Measurements from ENCODE around the gene OGDH. TPM values are rescaled to one million over a fixed set of nuclear protein-coding genes. Genes with fewer than 3 reads are reported as not detected.
"Not testable (repeated sequence)": the region's sequence is repeated elsewhere in the genome, so short reads cannot be mapped to it uniquely, and the experiment has no call there.

The OGDH gene
- total RNA-seq, 4 donors from 2014 or later = 88.3 to 246 (median 217) TPM

GRCh38 chr7:44698046-44698580 is 91.7 kb downstream of the OGDH start:
- Histone ChIP-seq H3K4me1 (no peaks in the 10 kb centered on the region), H3K27me3 (no peaks in the 10 kb centered on the region), H3K9me3 (no peaks in the 10 kb centered on the region), H3K27ac (no peak overlapping the region), H3K4me3 (no peak overlapping the region), H3K36me3 (peaks cover 0 to 97% (median 0%) of the 10 kb centered on the region in 3 donors)
- TF ChIP-seq POLR2A (IDR thresholded peaks at IDR 0.05) = no peak
- TF ChIP-seq, protein P1, sequence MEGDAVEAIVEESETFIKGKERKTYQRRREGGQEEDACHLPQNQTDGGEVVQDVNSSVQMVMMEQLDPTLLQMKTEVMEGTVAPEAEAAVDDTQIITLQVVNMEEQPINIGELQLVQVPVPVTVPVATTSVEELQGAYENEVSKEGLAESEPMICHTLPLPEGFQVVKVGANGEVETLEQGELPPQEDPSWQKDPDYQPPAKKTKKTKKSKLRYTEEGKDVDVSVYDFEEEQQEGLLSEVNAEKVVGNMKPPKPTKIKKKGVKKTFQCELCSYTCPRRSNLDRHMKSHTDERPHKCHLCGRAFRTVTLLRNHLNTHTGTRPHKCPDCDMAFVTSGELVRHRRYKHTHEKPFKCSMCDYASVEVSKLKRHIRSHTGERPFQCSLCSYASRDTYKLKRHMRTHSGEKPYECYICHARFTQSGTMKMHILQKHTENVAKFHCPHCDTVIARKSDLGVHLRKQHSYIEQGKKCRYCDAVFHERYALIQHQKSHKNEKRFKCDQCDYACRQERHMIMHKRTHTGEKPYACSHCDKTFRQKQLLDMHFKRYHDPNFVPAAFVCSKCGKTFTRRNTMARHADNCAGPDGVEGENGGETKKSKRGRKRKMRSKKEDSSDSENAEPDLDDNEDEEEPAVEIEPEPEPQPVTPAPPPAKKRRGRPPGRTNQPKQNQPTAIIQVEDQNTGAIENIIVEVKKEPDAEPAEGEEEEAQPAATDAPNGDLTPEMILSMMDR (IDR thresholded peaks at IDR 0.05) = no peak
- no peak for DNase-seq

- not testable (repeated sequence) for H3K4me1 ChIP-seq, H3K9me3 ChIP-seq, H3K27me3 ChIP-seq, H3K27ac ChIP-seq, DNase-seq, H3K4me3 ChIP-seq
- peaks cover 0 to 85% (median 0%) of the 10 kb centered on the region in 3 donors for H3K36me3 ChIP-seq
Measured at GRCh38 chr7:44699598-44699997, 93.2 kb downstream of the OGDH start.

- Histone ChIP-seq H3K36me3 (peaks cover 0 to 77% (median 0%) of the 10 kb centered on the region in 3 donors), H3K9me3 (no peaks in the 10 kb centered on the region), H3K27me3 (no peaks in the 10 kb centered on the region), H3K27ac (no peak overlapping the region), H3K4me1 (no peaks in the 10 kb centered on the region), H3K4me3 (no peak overlapping the region)
- DNase-seq = no peak
- TF ChIP-seq, protein P1 (IDR thresholded peaks at IDR 0.05) = no peak
- no peak for TF ChIP-seq POLR2A (IDR thresholded peaks at IDR 0.05)
Measured at GRCh38 chr7:44700322-44700721, 93.9 kb downstream of the OGDH start.

- DNase-seq, H3K4me3 ChIP-seq, H3K9me3 ChIP-seq, H3K4me1 ChIP-seq, H3K27ac ChIP-seq, H3K27me3 ChIP-seq: not testable (repeated sequence)
- H3K36me3 ChIP-seq = peaks cover 0 to 75% (median 0%) of the 10 kb centered on the region in 3 donors
Measured at GRCh38 chr7:44703391-44703790, 97.0 kb downstream of the OGDH start.

DNA sequence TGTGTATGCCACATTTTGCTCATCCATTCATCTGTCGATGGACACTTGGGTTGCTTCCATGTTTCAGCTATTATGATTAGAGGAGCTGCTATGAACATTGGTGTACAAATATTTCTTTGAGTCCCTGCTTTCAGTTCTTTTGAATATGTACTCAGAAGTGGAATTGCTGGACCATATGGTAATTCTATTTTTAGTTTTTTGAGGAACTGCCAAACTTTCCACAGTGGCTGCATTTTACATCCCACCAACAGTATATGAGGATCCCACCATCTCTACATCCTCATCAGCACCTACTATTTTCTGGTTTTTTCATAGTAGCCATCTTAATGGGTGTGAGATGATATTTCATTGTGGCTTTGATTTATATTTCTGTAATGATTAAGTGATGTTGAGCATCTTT is 97.5 kb downstream of the OGDH start:
- no peaks in the 10 kb centered on the region for H3K9me3 ChIP-seq
- no peak for TF ChIP-seq POLR2A (IDR thresholded peaks at IDR 0.05)
- TF ChIP-seq, protein P1 (IDR thresholded peaks at IDR 0.05) = no peak
- DNase-seq = no peak
- no peak overlapping the region for H3K4me3 ChIP-seq
- H3K27me3 ChIP-seq = no peaks in the 10 kb centered on the region
- H3K36me3 ChIP-seq = peaks cover 0 to 75% (median 0%) of the 10 kb centered on the region in 3 donors
- no peaks in the 10 kb centered on the region for H3K4me1 ChIP-seq
- no peak overlapping the region for H3K27ac ChIP-seq

DNA sequence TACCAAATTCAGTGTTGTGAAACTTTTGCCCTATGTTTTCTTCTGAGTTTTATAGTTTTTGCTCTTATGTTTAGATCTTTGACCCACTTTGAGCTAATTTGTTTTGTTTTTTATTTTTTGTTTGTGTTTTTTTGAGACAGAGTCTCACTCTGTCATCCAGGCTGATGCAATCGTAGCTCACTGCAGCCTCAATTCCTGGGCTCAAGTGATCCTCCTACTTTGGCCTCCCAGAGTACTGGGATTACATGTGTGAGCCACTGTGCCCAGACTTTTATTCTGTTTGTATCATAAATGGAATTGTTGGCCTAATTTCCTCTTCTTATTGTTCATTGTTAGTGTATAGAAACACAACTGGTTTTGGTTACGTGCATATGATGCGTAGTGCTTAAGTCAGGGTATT is 99.0 kb downstream of the OGDH start:
- Histone ChIP-seq H3K4me1 (no peaks in the 10 kb centered on the region), H3K27me3 (no peaks in the 10 kb centered on the region), H3K27ac (no peak overlapping the region), H3K9me3 (no peaks in the 10 kb centered on the region), H3K4me3 (no peak overlapping the region), H3K36me3 (peaks cover 0 to 76% (median 0%) of the 10 kb centered on the region in 3 donors)
- no peak for DNase-seq
- TF ChIP-seq, protein P1 (IDR thresholded peaks at IDR 0.05) = no peak
- no peak for TF ChIP-seq POLR2A (IDR thresholded peaks at IDR 0.05)

Data from Peyer's patch (tissue), 4 donors.